ENCODE results near the gene SYNPR.

SYNPR gene

DNA sequence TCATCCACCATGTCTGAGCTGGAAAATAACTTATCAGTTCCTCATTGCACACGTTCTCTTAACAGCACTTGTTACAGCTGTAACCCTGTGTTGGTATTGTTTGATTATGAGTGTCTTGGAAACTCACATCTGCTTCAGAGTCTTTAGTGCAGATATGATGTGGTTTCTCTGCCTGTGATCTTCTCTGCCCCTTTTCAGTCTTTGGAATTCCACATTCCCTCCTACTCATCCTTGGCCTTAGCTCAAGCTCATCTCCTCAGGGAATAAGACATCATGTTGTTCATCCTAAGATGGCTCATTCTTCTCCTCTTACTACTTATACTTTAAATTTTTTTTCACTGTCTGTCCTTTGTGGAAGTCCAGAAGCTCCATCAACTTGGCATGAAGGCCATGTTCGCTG lies 77.7 kb downstream of the SYNPR start:
- Histone ChIP-seq H3K4me2 (ENCODE audit: low read length) (no peak overlapping the region), H2AFZ (ENCODE audit: low read length) (no peak overlapping the region), H3K9me3 (ENCODE audit: low read length) (no peaks in the 10 kb centered on the region), H3K9ac (ENCODE audit: low read length) (no peak overlapping the region), H3K27me3 (ENCODE audit: insufficient read depth, low read length) (peaks cover 3% of the 10 kb centered on the region; the same call in 1 of the 2 replicates), H3K36me3 (ENCODE audit: insufficient read depth, low read length) (no peaks in the 10 kb centered on the region), H3K4me1 (ENCODE audit: insufficient read depth, low read length, severe bottlenecking) (no peaks in the 10 kb centered on the region), H3F3A (ENCODE audit: insufficient read depth, low read length) (no peaks in the 10 kb centered on the region), H3K9me2 (ENCODE audit: low read depth, low read length) (no peaks in the 10 kb centered on the region), H3K27ac (ENCODE audit: low read depth, low read length, poor library complexity, severe bottlenecking) (no peak overlapping the region), H4K20me1 (ENCODE audit: insufficient read depth, low read length) (no peaks in the 10 kb centered on the region), H3K79me2 (ENCODE audit: insufficient read depth, low read length) (no peaks in the 10 kb centered on the region), H3K4me3 (ENCODE audit: low read depth, low read length, poor library complexity, severe bottlenecking) (no peak overlapping the region)
- TF ChIP-seq, protein P1, sequence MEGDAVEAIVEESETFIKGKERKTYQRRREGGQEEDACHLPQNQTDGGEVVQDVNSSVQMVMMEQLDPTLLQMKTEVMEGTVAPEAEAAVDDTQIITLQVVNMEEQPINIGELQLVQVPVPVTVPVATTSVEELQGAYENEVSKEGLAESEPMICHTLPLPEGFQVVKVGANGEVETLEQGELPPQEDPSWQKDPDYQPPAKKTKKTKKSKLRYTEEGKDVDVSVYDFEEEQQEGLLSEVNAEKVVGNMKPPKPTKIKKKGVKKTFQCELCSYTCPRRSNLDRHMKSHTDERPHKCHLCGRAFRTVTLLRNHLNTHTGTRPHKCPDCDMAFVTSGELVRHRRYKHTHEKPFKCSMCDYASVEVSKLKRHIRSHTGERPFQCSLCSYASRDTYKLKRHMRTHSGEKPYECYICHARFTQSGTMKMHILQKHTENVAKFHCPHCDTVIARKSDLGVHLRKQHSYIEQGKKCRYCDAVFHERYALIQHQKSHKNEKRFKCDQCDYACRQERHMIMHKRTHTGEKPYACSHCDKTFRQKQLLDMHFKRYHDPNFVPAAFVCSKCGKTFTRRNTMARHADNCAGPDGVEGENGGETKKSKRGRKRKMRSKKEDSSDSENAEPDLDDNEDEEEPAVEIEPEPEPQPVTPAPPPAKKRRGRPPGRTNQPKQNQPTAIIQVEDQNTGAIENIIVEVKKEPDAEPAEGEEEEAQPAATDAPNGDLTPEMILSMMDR (IDR thresholded peaks at IDR 0.05; ENCODE audit: low read length) = no peak
- no peak for TF ChIP-seq EZH2 (IDR thresholded peaks at IDR 0.05; ENCODE audit: borderline replicate concordance, low read length)

- H3K9me2 ChIP-seq (ENCODE audit: low read depth, low read length) = no peaks in the 10 kb centered on the region; the same call in 1 of the 2 replicates
- no peaks in the 10 kb centered on the region for H3K79me2 ChIP-seq (ENCODE audit: insufficient read depth, low read length)
- no peak overlapping the region for H3K4me2 ChIP-seq (ENCODE audit: low read length)
- H3F3A ChIP-seq (ENCODE audit: insufficient read depth, low read length) = no peaks in the 10 kb centered on the region
- no peaks in the 10 kb centered on the region for H4K20me1 ChIP-seq (ENCODE audit: insufficient read depth, low read length)
- H3K4me3 ChIP-seq (ENCODE audit: low read depth, low read length, poor library complexity, severe bottlenecking) = no peak overlapping the region
- no peaks in the 10 kb centered on the region for H3K36me3 ChIP-seq (ENCODE audit: insufficient read depth, low read length)
- no peaks in the 10 kb centered on the region for H3K27me3 ChIP-seq (ENCODE audit: insufficient read depth, low read length)
- no peaks in the 10 kb centered on the region for H3K4me1 ChIP-seq (ENCODE audit: insufficient read depth, low read length, severe bottlenecking)
- H3K9me3 ChIP-seq (ENCODE audit: low read length) = no peaks in the 10 kb centered on the region
- TF ChIP-seq, protein P1 (IDR thresholded peaks at IDR 0.05; ENCODE audit: low read length) = no peak
- no peak for TF ChIP-seq EZH2 (IDR thresholded peaks at IDR 0.05; ENCODE audit: borderline replicate concordance, low read length)
- no peak overlapping the region for H3K9ac ChIP-seq (ENCODE audit: low read length)
- no peak overlapping the region for H2AFZ ChIP-seq (ENCODE audit: low read length)
- H3K27ac ChIP-seq (ENCODE audit: low read depth, low read length, poor library complexity, severe bottlenecking) = no peak overlapping the region
These were observed 86.4 kb downstream of the SYNPR start for GRCh38 chr3:63364495-63364894.

DNA sequence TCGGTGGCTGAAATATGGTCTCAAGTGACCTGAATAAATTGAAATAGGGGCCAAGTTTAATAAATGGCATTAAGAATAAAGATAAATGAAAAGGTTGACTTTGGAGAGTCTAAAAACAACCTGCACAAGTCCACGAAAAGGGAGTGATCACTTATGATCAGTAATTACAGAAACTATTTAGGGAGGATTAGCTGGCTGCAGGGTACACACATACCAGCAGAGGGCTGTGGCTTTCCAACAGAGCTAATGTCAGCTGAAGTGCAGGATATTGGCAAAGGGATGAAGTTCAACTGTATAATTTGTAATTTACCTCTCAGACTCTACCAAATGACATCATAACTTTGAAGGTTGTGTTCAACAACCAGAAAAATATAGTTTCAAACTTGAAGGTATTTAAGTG lies 86.8 kb downstream of the SYNPR start:
- H4K20me1 ChIP-seq (ENCODE audit: insufficient read depth, low read length) = no peaks in the 10 kb centered on the region
- no peak for TF ChIP-seq EZH2 (IDR thresholded peaks at IDR 0.05; ENCODE audit: borderline replicate concordance, low read length)
- TF ChIP-seq, protein P1 (IDR thresholded peaks at IDR 0.05; ENCODE audit: low read length) = no peak
- H3K4me2 ChIP-seq (ENCODE audit: low read length) = no peak overlapping the region
- H3K36me3 ChIP-seq (ENCODE audit: insufficient read depth, low read length) = no peaks in the 10 kb centered on the region
- H3K9me3 ChIP-seq (ENCODE audit: low read length) = no peaks in the 10 kb centered on the region
- H3F3A ChIP-seq (ENCODE audit: insufficient read depth, low read length) = no peaks in the 10 kb centered on the region
- no peak overlapping the region for H3K9ac ChIP-seq (ENCODE audit: low read length)
- H3K27ac ChIP-seq (ENCODE audit: low read depth, low read length, poor library complexity, severe bottlenecking) = no peak overlapping the region
- no peak overlapping the region for H2AFZ ChIP-seq (ENCODE audit: low read length)
- H3K9me2 ChIP-seq (ENCODE audit: low read depth, low read length) = no peaks in the 10 kb centered on the region; the same call in 1 of the 2 replicates
- H3K27me3 ChIP-seq (ENCODE audit: insufficient read depth, low read length) = no peaks in the 10 kb centered on the region
- H3K4me1 ChIP-seq (ENCODE audit: insufficient read depth, low read length, severe bottlenecking) = no peaks in the 10 kb centered on the region
- no peak overlapping the region for H3K4me3 ChIP-seq (ENCODE audit: low read depth, low read length, poor library complexity, severe bottlenecking)
- no peaks in the 10 kb centered on the region for H3K79me2 ChIP-seq (ENCODE audit: insufficient read depth, low read length)

Measured in OCI-LY1 (cell line).